Fibroblast of lung (primary cell): ENCODE measurements around the gene C4BPA. TPM values are rescaled to one million over a fixed set of nuclear protein-coding genes. Genes with fewer than 3 reads are reported as not detected.

Source experiments
- DNase-seq, 2 donors: peaks; one replicate each; pipeline versions ENCODE4 v3.0.0 to v3.0.0-alpha.2; 2010; ENCODE audit warnings: low read depth in 2 of 2
- H2AFZ ChIP-seq: 2 replicates; pipeline ENCODE4 v1.5.1; 2012; ENCODE audit warnings: low read length, control low read depth, inconsistent platforms
- H3K27ac ChIP-seq: 2 replicates; pipeline ENCODE4 v1.5.1; 2011; ENCODE audit warnings: low read length, control low read depth; ENCODE audit not compliant: insufficient read depth
- H3K27me3 ChIP-seq: 2 replicates; pipeline ENCODE4 v1.5.1; 2011; ENCODE audit warnings: mild to moderate bottlenecking, low read length; ENCODE audit not compliant: control insufficient read depth, insufficient read depth
- H3K36me3 ChIP-seq: 2 replicates; pipeline ENCODE4 v1.5.1; 2011; ENCODE audit warnings: low read length; ENCODE audit not compliant: control insufficient read depth, insufficient read depth
- H3K4me1 ChIP-seq: 2 replicates; pipeline ENCODE4 v1.5.1; 2011; ENCODE audit warnings: low read length; ENCODE audit not compliant: control insufficient read depth, insufficient read depth; ENCODE audit errors: extremely low read depth
- H3K4me2 ChIP-seq: 2 replicates; pipeline ENCODE4 v1.5.1; 2011; ENCODE audit warnings: low read length, control low read depth; ENCODE audit not compliant: insufficient read depth; ENCODE audit errors: extremely low read depth
- H3K4me3 ChIP-seq, 4 experiments: fragments of 200-600 bp in 1 of 4; sonication (generic) in 1 of 4; replicated peaks in 1 of 4; 2 replicates each; pipeline ENCODE4 v1.5.1; 2011 to 2016; ENCODE audit warnings: low read length in 4 of 4, low read depth in 3 of 4, mild to moderate bottlenecking in 3 of 4, control low read depth in 2 of 4, inconsistent platforms in 1 of 4, mixed read lengths in 1 of 4; ENCODE audit not compliant: insufficient read depth in 1 of 4; ENCODE audit errors: control extremely low read depth in 1 of 4
- H3K79me2 ChIP-seq: 2 replicates; pipeline ENCODE4 v1.5.1; 2012; ENCODE audit warnings: mild to moderate bottlenecking, low read length, inconsistent platforms; ENCODE audit not compliant: control insufficient read depth, insufficient read depth
- H3K9ac ChIP-seq: 2 replicates; pipeline ENCODE4 v1.5.1; 2011; ENCODE audit warnings: mild to moderate bottlenecking, low read length, control low read depth; ENCODE audit not compliant: insufficient read depth
- H3K9me3 ChIP-seq: 2 replicates; pipeline ENCODE4 v1.5.1; 2012; ENCODE audit warnings: low read depth, low read length; ENCODE audit not compliant: control insufficient read depth, insufficient read depth
- H4K20me1 ChIP-seq: 2 replicates; pipeline ENCODE4 v1.5.1; 2011; ENCODE audit warnings: low read length; ENCODE audit not compliant: control insufficient read depth, insufficient read depth; ENCODE audit errors: extremely low read depth
- EZH2 ChIP-seq: IDR thresholded peaks from 2 replicates; pipeline ENCODE4 v1.5.1; 2012; ENCODE audit warnings: low read length, control low read depth, mild to moderate bottlenecking; ENCODE audit errors: missing control alignments
- polyA plus RNA-seq, 2 donors: library from polyadenylated mRNA; depleted of rRNA in 1 of 2; stranded (reverse) in 1 of 2; unstranded in 1 of 2; fragments of >200 nt; gene quantifications; 2 replicates each; pipeline ENCODE4 v1.2.1, GENCODE V29; 2011 to 2012; ENCODE audit warnings: missing spikeins in 1 of 2
- total RNA-seq: library from RNA; depleted of rRNA; stranded (reverse); fragments of >200 nt; gene quantifications from 2 replicates; pipeline ENCODE4 v1.2.1, GENCODE V29; 2014
- TF ChIP-seq, protein P1 (sequence below), 2 donors: IDR thresholded peaks in 1 of 2; conservative IDR thresholded peaks in 1 of 2; 1 replicate in 1 of 2; 2 replicates in 1 of 2; pipeline ENCODE4 v1.5.1; 2011 to 2012; ENCODE audit warnings: low read length in 2 of 2, control low read depth in 1 of 2, inconsistent platforms in 1 of 2, low read depth in 1 of 2, mild to moderate bottlenecking in 1 of 2

The C4BPA gene
- total and polyA plus RNA-seq, 2 donors (not counting 1 experiment from before 2014, with no cell fraction given) = not detected

DNA sequence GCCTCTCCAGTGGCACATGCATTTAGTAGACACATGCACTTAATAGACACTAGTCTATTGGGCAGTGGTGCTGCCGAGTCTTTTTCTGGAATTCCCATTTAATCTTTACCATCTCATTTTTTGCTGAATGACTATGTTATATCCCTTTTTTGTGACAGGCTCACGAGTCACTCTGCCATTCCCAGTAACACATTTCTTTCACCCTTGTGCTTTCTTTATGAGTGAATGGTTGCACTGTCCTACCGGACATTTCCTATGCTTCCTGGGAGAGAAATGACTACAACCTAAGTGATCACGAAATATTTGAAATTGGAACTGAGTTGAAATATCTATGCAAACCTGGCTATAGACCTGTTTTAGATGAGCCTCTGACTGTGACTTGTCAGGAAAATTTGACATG is 70.9 kb downstream of the C4BPA start:
- Histone ChIP-seq H3K9ac (no peak overlapping the region), H3K36me3 (no peaks in the 10 kb centered on the region), H3K4me2 (no peak overlapping the region), H3K27me3 (no peaks in the 10 kb centered on the region), H3K27ac (no peak overlapping the region), H3K4me3 (no peak overlapping the region), H3K9me3 (no peaks in the 10 kb centered on the region), H4K20me1 (no peaks in the 10 kb centered on the region), H3K4me1 (no peaks in the 10 kb centered on the region), H3K79me2 (no peaks in the 10 kb centered on the region), H2AFZ (no peak overlapping the region)
- TF ChIP-seq, protein P1, sequence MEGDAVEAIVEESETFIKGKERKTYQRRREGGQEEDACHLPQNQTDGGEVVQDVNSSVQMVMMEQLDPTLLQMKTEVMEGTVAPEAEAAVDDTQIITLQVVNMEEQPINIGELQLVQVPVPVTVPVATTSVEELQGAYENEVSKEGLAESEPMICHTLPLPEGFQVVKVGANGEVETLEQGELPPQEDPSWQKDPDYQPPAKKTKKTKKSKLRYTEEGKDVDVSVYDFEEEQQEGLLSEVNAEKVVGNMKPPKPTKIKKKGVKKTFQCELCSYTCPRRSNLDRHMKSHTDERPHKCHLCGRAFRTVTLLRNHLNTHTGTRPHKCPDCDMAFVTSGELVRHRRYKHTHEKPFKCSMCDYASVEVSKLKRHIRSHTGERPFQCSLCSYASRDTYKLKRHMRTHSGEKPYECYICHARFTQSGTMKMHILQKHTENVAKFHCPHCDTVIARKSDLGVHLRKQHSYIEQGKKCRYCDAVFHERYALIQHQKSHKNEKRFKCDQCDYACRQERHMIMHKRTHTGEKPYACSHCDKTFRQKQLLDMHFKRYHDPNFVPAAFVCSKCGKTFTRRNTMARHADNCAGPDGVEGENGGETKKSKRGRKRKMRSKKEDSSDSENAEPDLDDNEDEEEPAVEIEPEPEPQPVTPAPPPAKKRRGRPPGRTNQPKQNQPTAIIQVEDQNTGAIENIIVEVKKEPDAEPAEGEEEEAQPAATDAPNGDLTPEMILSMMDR (conservative IDR thresholded peaks at IDR 0.05 in 1 of 2, IDR thresholded peaks at IDR 0.05 in 1 of 2; ENCODE audit: low read depth in 1 of 2, low read length in 2 of 2) = no peak
- no peak for TF ChIP-seq EZH2
- no peak for DNase-seq

- Histone ChIP-seq H3K4me2 (no peak overlapping the region), H3K9ac (no peak overlapping the region), H3K36me3 (no peaks in the 10 kb centered on the region), H3K27me3 (no peaks in the 10 kb centered on the region), H3K9me3 (no peaks in the 10 kb centered on the region), H4K20me1 (no peaks in the 10 kb centered on the region), H3K4me1 (no peaks in the 10 kb centered on the region), H3K27ac (no peak overlapping the region), H3K4me3 (no peak overlapping the region), H3K79me2 (no peaks in the 10 kb centered on the region), H2AFZ (no peak overlapping the region)
- TF ChIP-seq EZH2 = no peak
- TF ChIP-seq, protein P1 (conservative IDR thresholded peaks at IDR 0.05 in 1 of 2, IDR thresholded peaks at IDR 0.05 in 1 of 2; ENCODE audit: low read depth in 1 of 2, low read length in 2 of 2) = no peak
- DNase-seq = no peak
Observed at GRCh38 chr1:207179036-207179435, 75.0 kb downstream of the C4BPA start.

DNA sequence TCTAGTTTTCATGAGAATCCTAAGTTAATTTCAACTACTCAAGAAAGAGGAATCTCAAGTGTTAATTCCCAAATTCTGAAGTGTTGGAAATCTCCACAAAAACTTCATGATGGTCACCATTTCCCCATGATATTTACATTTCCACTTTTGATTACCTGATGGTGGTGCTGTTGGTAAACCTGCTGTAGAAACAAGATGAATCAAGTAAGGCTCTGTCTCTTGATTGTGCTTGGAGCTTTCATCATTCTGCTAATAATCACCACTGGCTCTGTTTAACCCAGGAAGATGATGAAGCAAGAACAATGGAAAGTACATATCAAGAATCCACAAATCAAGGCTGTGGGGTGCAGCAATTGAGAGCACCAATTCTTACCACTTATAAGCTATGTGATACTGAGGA is 77.8 kb downstream of the C4BPA start:
- H4K20me1 ChIP-seq = no peaks in the 10 kb centered on the region
- no peaks in the 10 kb centered on the region for H3K4me1 ChIP-seq
- H3K9ac ChIP-seq = no peak overlapping the region
- TF ChIP-seq EZH2 = no peak
- TF ChIP-seq, protein P1 (conservative IDR thresholded peaks at IDR 0.05 in 1 of 2, IDR thresholded peaks at IDR 0.05 in 1 of 2; ENCODE audit: low read depth in 1 of 2, low read length in 2 of 2) = no peak
- H3K27ac ChIP-seq = no peak overlapping the region
- no peak for DNase-seq
- H3K79me2 ChIP-seq = no peaks in the 10 kb centered on the region
- H2AFZ ChIP-seq = no peak overlapping the region
- H3K4me3 ChIP-seq = no peak overlapping the region
- no peak overlapping the region for H3K4me2 ChIP-seq
- H3K9me3 ChIP-seq = no peaks in the 10 kb centered on the region
- H3K27me3 ChIP-seq = no peaks in the 10 kb centered on the region
- H3K36me3 ChIP-seq = no peaks in the 10 kb centered on the region
